ENCODE results near the gene RS1.

GRCh38 chrX:18701621-18702361, 29.9 kb upstream of the RS1 start:
- TF ChIP-seq EZH2phosphoT487 (conservative IDR thresholded peaks at IDR 0.05; ENCODE audit: low read length) = no peak
- TF ChIP-seq CTCF (IDR thresholded peaks at IDR 0.05; ENCODE audit: insufficient read depth, low read length, poor library complexity, severe bottlenecking) = no peak

All from SU-DHL-6 (cell line).